DMS153 treated with DMSO at 0.1 percent for 48 hours (cell line): ENCODE data around the gene GOLGA6L24.
"Not testable (repeated sequence)": the region's sequence is repeated elsewhere in the genome, so short reads cannot be mapped to it uniquely, and the experiment has no call there.

ENCODE experiments used
- DNase-seq: peaks from one replicate; lab custom pipeline; 2025; ENCODE audit not compliant: unreplicated experiment; lab: John Stamatoyannopoulos, UW

GOLGA6L24 gene

GRCh38 chr15:28357984-28358383 lies at the start of gene GOLGA6L24:
GOLGA6L24 (minus strand) TSS chr15:28358084; CDS start chr15:28358023, 61 bp downstream.
- not testable (repeated sequence) for DNase-seq

- not testable (repeated sequence) for DNase-seq
Measured at GRCh38 chr15:28402774-28403435, 45.0 kb upstream of the GOLGA6L24 start.

GRCh38 chr15:28396022-28396421 lies 38.1 kb upstream of the GOLGA6L24 start:
- not testable (repeated sequence) for DNase-seq

GRCh38 chr15:28380053-28380452 lies 22.2 kb upstream of the GOLGA6L24 start:
- not testable (repeated sequence) for DNase-seq

GRCh38 chr15:28378364-28378763 lies 20.5 kb upstream of the GOLGA6L24 start, which contains the start of gene GOLGA8F:
GOLGA8F (plus strand) TSS chr15:28378664; CDS start chr15:28378762, 98 bp downstream.
- not testable (repeated sequence) for DNase-seq

- DNase-seq, result not testable (repeated sequence)
Measured at GRCh38 chr15:28365502-28365901, 7.6 kb upstream of the GOLGA6L24 start.

GRCh38 chr15:28322129-28322588 lies 35.7 kb downstream of the GOLGA6L24 start, which contains the start of gene HERC2:
HERC2 (minus strand) TSS chr15:28322179; CDS start chr15:28321433, 746 bp downstream.
- DNase-seq, result not testable (repeated sequence)

- DNase-seq, result not testable (repeated sequence)
Measured at GRCh38 chr15:28321358-28322078, 36.4 kb downstream of the GOLGA6L24 start.

- not testable (repeated sequence) for DNase-seq
Measured at GRCh38 chr15:28319725-28320124, 38.2 kb downstream of the GOLGA6L24 start.

- DNase-seq, result not testable (repeated sequence)
Measured at GRCh38 chr15:28318828-28319227, 39.1 kb downstream of the GOLGA6L24 start.

- not testable (repeated sequence) for DNase-seq
Measured at GRCh38 chr15:28318122-28318521, 39.8 kb downstream of the GOLGA6L24 start.

- DNase-seq, result not testable (repeated sequence)
Measured at GRCh38 chr15:28316958-28317357, 40.9 kb downstream of the GOLGA6L24 start.

- not testable (repeated sequence) for DNase-seq
Measured at GRCh38 chr15:28310454-28310853, 47.4 kb downstream of the GOLGA6L24 start.

GRCh38 chr15:28308718-28309117 lies 49.2 kb downstream of the GOLGA6L24 start:
- DNase-seq, result not testable (repeated sequence)
